Peyer's patch (tissue), 4 donors: ENCODE measurements around the gene ANXA5.

Source experiments
- POLR2A ChIP-seq, 2 donors: fragments of 450-650 bp; IDR thresholded peaks; one replicate each; pipeline ENCODE4 v1.5.1; 2017; ENCODE audit warnings: antibody characterized with exemption in 2 of 2, mild to moderate bottlenecking in 2 of 2, moderate library complexity in 2 of 2
- TF ChIP-seq, protein P1 (sequence below), 6 experiments: fragments of 450-650 bp in 4 of 6; fragments of 200-600 bp in 2 of 6; sonication (generic) in 1 of 6; IDR thresholded peaks; one replicate each; pipeline ENCODE4 v1.5.1; 2017 to 2019; ENCODE audit warnings: antibody characterized with exemption in 6 of 6, mild to moderate bottlenecking in 3 of 6, moderate library complexity in 1 of 6

DNA sequence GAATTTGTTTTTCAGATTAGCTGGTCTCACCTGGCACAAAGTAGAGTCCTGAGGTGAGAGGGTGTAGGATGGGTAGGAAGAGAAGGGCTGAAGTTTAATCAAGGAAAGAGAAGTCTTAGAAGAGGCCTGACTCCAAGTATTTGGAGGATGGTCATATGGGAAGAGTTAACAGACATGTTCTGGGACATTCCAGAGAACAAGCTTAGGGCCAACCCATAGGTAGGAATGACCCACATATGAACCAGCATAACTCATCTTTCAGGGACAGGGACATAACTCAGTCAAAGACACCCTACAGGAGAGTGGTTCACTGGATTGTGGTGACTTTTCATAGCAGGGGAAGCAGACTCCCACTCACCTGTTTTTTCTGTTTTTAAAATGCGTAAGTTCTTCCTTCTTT, 27.9 kb upstream of the ANXA5 start:
- TF ChIP-seq, protein P1, sequence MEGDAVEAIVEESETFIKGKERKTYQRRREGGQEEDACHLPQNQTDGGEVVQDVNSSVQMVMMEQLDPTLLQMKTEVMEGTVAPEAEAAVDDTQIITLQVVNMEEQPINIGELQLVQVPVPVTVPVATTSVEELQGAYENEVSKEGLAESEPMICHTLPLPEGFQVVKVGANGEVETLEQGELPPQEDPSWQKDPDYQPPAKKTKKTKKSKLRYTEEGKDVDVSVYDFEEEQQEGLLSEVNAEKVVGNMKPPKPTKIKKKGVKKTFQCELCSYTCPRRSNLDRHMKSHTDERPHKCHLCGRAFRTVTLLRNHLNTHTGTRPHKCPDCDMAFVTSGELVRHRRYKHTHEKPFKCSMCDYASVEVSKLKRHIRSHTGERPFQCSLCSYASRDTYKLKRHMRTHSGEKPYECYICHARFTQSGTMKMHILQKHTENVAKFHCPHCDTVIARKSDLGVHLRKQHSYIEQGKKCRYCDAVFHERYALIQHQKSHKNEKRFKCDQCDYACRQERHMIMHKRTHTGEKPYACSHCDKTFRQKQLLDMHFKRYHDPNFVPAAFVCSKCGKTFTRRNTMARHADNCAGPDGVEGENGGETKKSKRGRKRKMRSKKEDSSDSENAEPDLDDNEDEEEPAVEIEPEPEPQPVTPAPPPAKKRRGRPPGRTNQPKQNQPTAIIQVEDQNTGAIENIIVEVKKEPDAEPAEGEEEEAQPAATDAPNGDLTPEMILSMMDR (IDR thresholded peaks at IDR 0.05): no peak
- no peak for TF ChIP-seq POLR2A (IDR thresholded peaks at IDR 0.05)
